ENCODE measurements around the gene PRR32.

GRCh38 chrX:126799059-126799458 is 20.5 kb upstream of the PRR32 start:
- TF ChIP-seq POLR2AphosphoS5 (IDR thresholded peaks at IDR 0.05; ENCODE audit: low read depth, low read length) (no peak), CTCF (IDR thresholded peaks at IDR 0.05) (no peak), SIN3A (IDR thresholded peaks at IDR 0.05; ENCODE audit: borderline replicate concordance, insufficient read depth, low read depth, low read length) (no peak), REST (IDR thresholded peaks at IDR 0.05; ENCODE audit: insufficient read depth in 1 of 2, low read depth in 2 of 2, low read length in 1 of 2) (no peak), TCF7L2 (IDR thresholded peaks at IDR 0.05; ENCODE audit: low read depth, low read length) (no peak)
